GM23338 (cell line): Measurements from ENCODE around the gene CLIC3.

Experiments
- CTCF ChIP-seq, 2 experiments: fragments of 200-600 bp in 1 of 2; sonication (generic) in 1 of 2; conservative IDR thresholded peaks; 2 replicates each; pipeline versions ENCODE4 v1.5.1 to v1.6.1; 2016 to 2017; ENCODE audit warnings: antibody characterized with exemption in 2 of 2, low read depth in 2 of 2, mild to moderate bottlenecking in 2 of 2, moderate library complexity in 1 of 2
- EZH2 ChIP-seq: fragments of 200-600 bp; sonication (generic); IDR thresholded peaks from one replicate; pipeline ENCODE4 v1.8.0; 2017; ENCODE audit warnings: antibody characterized with exemption, mild to moderate bottlenecking, low read depth; ENCODE audit not compliant: unreplicated experiment
- EZH2phosphoT487 ChIP-seq: fragments of 200-600 bp; sonication (generic); IDR thresholded peaks from one replicate; pipeline ENCODE4 v1.8.1; 2018; ENCODE audit warnings: antibody characterized with exemption; ENCODE audit not compliant: unreplicated experiment
- JUNB ChIP-seq: IDR thresholded peaks from one replicate; pipeline ENCODE4 v1.6.1; 2016; ENCODE audit warnings: antibody characterized with exemption; ENCODE audit not compliant: unreplicated experiment
- NANOG ChIP-seq: IDR thresholded peaks from 2 replicates; pipeline ENCODE4 v1.6.1; 2016; ENCODE audit warnings: antibody characterized with exemption, borderline replicate concordance
- POLR2AphosphoS5 ChIP-seq: IDR thresholded peaks from 2 replicates; pipeline ENCODE4 v1.6.1; 2016; ENCODE audit warnings: antibody characterized with exemption, low read depth
- STAT1 ChIP-seq: IDR thresholded peaks from one replicate; pipeline ENCODE4 v1.6.1; 2016; ENCODE audit warnings: antibody characterized with exemption; ENCODE audit not compliant: unreplicated experiment
- ZNF114 ChIP-seq: fragments of 250-450 bp; sonication (Bioruptor Pico); IDR thresholded peaks from 2 replicates; pipeline ENCODE4 v1.5.0; 2020; ENCODE audit warnings: mild to moderate bottlenecking, moderate library complexity
- ZNF331 ChIP-seq: fragments of 250-450 bp; sonication (Bioruptor Pico); IDR thresholded peaks from 2 replicates; pipeline ENCODE4 v1.5.0; 2020; ENCODE audit warnings: low read depth, mild to moderate bottlenecking, moderate library complexity
- TF ChIP-seq, protein P1 (sequence below): IDR thresholded peaks from one replicate; pipeline ENCODE4 v1.6.1; 2018; ENCODE audit warnings: antibody characterized with exemption; ENCODE audit not compliant: unreplicated experiment
- TF ChIP-seq, protein P2 (sequence below): IDR thresholded peaks from 2 replicates; pipeline ENCODE4 v1.6.1; 2016; ENCODE audit warnings: antibody characterized with exemption

- TF ChIP-seq EZH2 = no peak
- no peak for TF ChIP-seq CTCF (conservative IDR thresholded peaks at IDR 0.05; ENCODE audit: low read depth in 2 of 2)
- TF ChIP-seq, protein P1, sequence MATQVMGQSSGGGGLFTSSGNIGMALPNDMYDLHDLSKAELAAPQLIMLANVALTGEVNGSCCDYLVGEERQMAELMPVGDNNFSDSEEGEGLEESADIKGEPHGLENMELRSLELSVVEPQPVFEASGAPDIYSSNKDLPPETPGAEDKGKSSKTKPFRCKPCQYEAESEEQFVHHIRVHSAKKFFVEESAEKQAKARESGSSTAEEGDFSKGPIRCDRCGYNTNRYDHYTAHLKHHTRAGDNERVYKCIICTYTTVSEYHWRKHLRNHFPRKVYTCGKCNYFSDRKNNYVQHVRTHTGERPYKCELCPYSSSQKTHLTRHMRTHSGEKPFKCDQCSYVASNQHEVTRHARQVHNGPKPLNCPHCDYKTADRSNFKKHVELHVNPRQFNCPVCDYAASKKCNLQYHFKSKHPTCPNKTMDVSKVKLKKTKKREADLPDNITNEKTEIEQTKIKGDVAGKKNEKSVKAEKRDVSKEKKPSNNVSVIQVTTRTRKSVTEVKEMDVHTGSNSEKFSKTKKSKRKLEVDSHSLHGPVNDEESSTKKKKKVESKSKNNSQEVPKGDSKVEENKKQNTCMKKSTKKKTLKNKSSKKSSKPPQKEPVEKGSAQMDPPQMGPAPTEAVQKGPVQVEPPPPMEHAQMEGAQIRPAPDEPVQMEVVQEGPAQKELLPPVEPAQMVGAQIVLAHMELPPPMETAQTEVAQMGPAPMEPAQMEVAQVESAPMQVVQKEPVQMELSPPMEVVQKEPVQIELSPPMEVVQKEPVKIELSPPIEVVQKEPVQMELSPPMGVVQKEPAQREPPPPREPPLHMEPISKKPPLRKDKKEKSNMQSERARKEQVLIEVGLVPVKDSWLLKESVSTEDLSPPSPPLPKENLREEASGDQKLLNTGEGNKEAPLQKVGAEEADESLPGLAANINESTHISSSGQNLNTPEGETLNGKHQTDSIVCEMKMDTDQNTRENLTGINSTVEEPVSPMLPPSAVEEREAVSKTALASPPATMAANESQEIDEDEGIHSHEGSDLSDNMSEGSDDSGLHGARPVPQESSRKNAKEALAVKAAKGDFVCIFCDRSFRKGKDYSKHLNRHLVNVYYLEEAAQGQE = no peak
- TF ChIP-seq EZH2phosphoT487 = no peak
- TF ChIP-seq JUNB = no peak
- TF ChIP-seq, protein P2, sequence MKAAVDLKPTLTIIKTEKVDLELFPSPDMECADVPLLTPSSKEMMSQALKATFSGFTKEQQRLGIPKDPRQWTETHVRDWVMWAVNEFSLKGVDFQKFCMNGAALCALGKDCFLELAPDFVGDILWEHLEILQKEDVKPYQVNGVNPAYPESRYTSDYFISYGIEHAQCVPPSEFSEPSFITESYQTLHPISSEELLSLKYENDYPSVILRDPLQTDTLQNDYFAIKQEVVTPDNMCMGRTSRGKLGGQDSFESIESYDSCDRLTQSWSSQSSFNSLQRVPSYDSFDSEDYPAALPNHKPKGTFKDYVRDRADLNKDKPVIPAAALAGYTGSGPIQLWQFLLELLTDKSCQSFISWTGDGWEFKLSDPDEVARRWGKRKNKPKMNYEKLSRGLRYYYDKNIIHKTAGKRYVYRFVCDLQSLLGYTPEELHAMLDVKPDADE = no peak
- no peak for TF ChIP-seq POLR2AphosphoS5
- TF ChIP-seq ZNF114 (CRISPR knock-in tag) = no peak
- TF ChIP-seq STAT1 = no peak
- no peak for TF ChIP-seq ZNF331
- TF ChIP-seq NANOG = no peak
These were observed 26.8 kb upstream of the CLIC3 start for GRCh38 chr9:137023157-137023556.
